H9 (cell line): Measurements from ENCODE around the gene CERCAM. TPM values are rescaled to one million over a fixed set of nuclear protein-coding genes. Genes with fewer than 3 reads are reported as not detected.
A peak's percentile ranks its signal among the peaks of the same experiment; 100 is the strongest.

ENCODE experiments used
- DNase-seq: peaks from one replicate; pipeline ENCODE4 v3.0.0-alpha.2; 2017
- H2AFZ ChIP-seq: one replicate; pipeline ENCODE4 v1.6.1; 2013; ENCODE audit warnings: mild to moderate bottlenecking, low read length, control low read depth, moderate library complexity
- H2AK5ac ChIP-seq: 2 replicates; pipeline ENCODE4 v1.6.1; 2013; ENCODE audit warnings: low read length, control low read depth, mixed read lengths; ENCODE audit not compliant: insufficient read length
- H2BK120ac ChIP-seq: one replicate; pipeline ENCODE4 v1.6.1; 2013; ENCODE audit warnings: low read depth, mild to moderate bottlenecking, low read length, control low read depth, inconsistent platforms; ENCODE audit not compliant: poor library complexity, severe bottlenecking
- H2BK12ac ChIP-seq: 2 replicates; pipeline ENCODE4 v1.6.1; 2013; ENCODE audit warnings: low read length, control low read depth, mixed read lengths, low read depth; ENCODE audit not compliant: insufficient read length
- H2BK15ac ChIP-seq: 2 replicates; pipeline ENCODE4 v1.6.1; 2013; ENCODE audit warnings: low read depth, low read length, control low read depth
- H2BK20ac ChIP-seq: one replicate; pipeline ENCODE4 v1.6.1; 2013; ENCODE audit warnings: low read depth, mild to moderate bottlenecking, low read length, control low read depth, inconsistent platforms; ENCODE audit not compliant: poor library complexity, severe bottlenecking
- H2BK5ac ChIP-seq: 2 replicates; pipeline ENCODE4 v1.6.1; 2013; ENCODE audit warnings: low read length, control low read depth, mixed read lengths; ENCODE audit not compliant: insufficient read length
- H3K14ac ChIP-seq: 2 replicates; pipeline ENCODE4 v1.6.1; 2013; ENCODE audit warnings: low read length, control low read depth; ENCODE audit not compliant: insufficient read depth
- H3K18ac ChIP-seq: 2 replicates; pipeline ENCODE4 v1.6.1; 2013; ENCODE audit warnings: low read depth, mild to moderate bottlenecking, mixed read lengths, low read length, control low read depth; ENCODE audit not compliant: insufficient read length
- H3K23ac ChIP-seq: 2 replicates; pipeline ENCODE4 v1.6.1; 2013; ENCODE audit warnings: low read length, control low read depth, mixed read lengths, low read depth; ENCODE audit not compliant: insufficient read length
- H3K23me2 ChIP-seq: 2 replicates; pipeline ENCODE4 v1.6.1; 2013; ENCODE audit warnings: low read depth, mild to moderate bottlenecking, mixed read lengths, low read length, control low read depth; ENCODE audit not compliant: insufficient read length, poor library complexity, severe bottlenecking
- H3K27ac ChIP-seq: 2 replicates; pipeline ENCODE4 v1.5.1; 2013; ENCODE audit warnings: low read length, control low read depth, mixed read lengths, low read depth; ENCODE audit not compliant: insufficient read length
- H3K27me3 ChIP-seq: 2 replicates; pipeline ENCODE4 v1.6.1; 2013; ENCODE audit warnings: low read length, control low read depth, inconsistent platforms; ENCODE audit not compliant: insufficient read depth
- H3K4ac ChIP-seq: 2 replicates; pipeline ENCODE4 v1.6.1; 2013; ENCODE audit warnings: low read depth, mild to moderate bottlenecking, control low read depth, inconsistent platforms, low read length, moderate library complexity
- H3K4me1 ChIP-seq: 2 replicates; pipeline ENCODE4 v1.6.1; 2013; ENCODE audit warnings: low read length, control low read depth, inconsistent platforms; ENCODE audit not compliant: insufficient read depth
- H3K4me2 ChIP-seq: 2 replicates; pipeline ENCODE4 v1.6.1; 2013; ENCODE audit warnings: low read length, control low read depth, mixed read lengths; ENCODE audit not compliant: insufficient read length, insufficient read depth
- H3K56ac ChIP-seq: 2 replicates; pipeline ENCODE4 v1.6.1; 2013; ENCODE audit warnings: low read depth, mild to moderate bottlenecking, mixed read lengths, low read length, control low read depth; ENCODE audit not compliant: insufficient read length
- H3K79me1 ChIP-seq: 2 replicates; pipeline ENCODE4 v1.6.1; 2013; ENCODE audit warnings: low read depth, mild to moderate bottlenecking, moderate library complexity, low read length, control low read depth, inconsistent platforms; ENCODE audit not compliant: insufficient read depth, poor library complexity, severe bottlenecking
- H3K79me2 ChIP-seq: 2 replicates; pipeline ENCODE4 v1.6.1; 2013; ENCODE audit warnings: low read length, control low read depth, inconsistent platforms; ENCODE audit not compliant: insufficient read depth
- H3K9ac ChIP-seq: 2 replicates; pipeline ENCODE4 v1.6.1; 2013; ENCODE audit warnings: low read length, control low read depth, mixed read lengths; ENCODE audit not compliant: insufficient read length; ENCODE audit errors: extremely low read depth
- H3K9me3 ChIP-seq: one replicate; pipeline ENCODE4 v1.6.1; 2013; ENCODE audit warnings: low read depth, low read length, inconsistent platforms; ENCODE audit not compliant: control insufficient read depth
- H3T11ph ChIP-seq: one replicate; pipeline ENCODE4 v1.6.1; 2013; ENCODE audit warnings: mild to moderate bottlenecking, low read length, control low read depth, inconsistent platforms
- H4K20me1 ChIP-seq: one replicate; pipeline ENCODE4 v1.6.1; 2013; ENCODE audit not compliant: control insufficient read depth, insufficient read length, insufficient read depth
- H4K5ac ChIP-seq: 2 replicates; pipeline ENCODE4 v1.6.1; 2013; ENCODE audit warnings: low read depth, mild to moderate bottlenecking, mixed read lengths, low read length, control low read depth; ENCODE audit not compliant: insufficient read length
- H4K8ac ChIP-seq: replicated peaks from 2 replicates; pipeline ENCODE4 v1.6.1; 2013; ENCODE audit warnings: low read length, control low read depth, mixed read lengths, low read depth; ENCODE audit not compliant: insufficient read length
- H4K91ac ChIP-seq: 2 replicates; pipeline ENCODE4 v1.6.1; 2013; ENCODE audit warnings: low read depth, mild to moderate bottlenecking, moderate library complexity, mixed read lengths, low read length, control low read depth; ENCODE audit not compliant: insufficient read length
- H3K27ac Mint-ChIP-seq, 3 experiments: 2 replicates in 2 of 3; 3 replicates in 1 of 3; pipeline ENCODE4 v1.8.0; 2020 to 2021; ENCODE audit warnings: mixed read lengths in 3 of 3, mild to moderate bottlenecking in 1 of 3, moderate library complexity in 1 of 3
- H3K27me3 Mint-ChIP-seq: 2 replicates; pipeline ENCODE4 v1.8.0; 2021; ENCODE audit warnings: low read depth, mild to moderate bottlenecking, moderate library complexity, mixed read lengths
- H3K36me3 Mint-ChIP-seq, 3 experiments: 2 replicates in 2 of 3; 3 replicates in 1 of 3; pipeline ENCODE4 v1.8.0; 2020 to 2021; ENCODE audit warnings: low read depth in 3 of 3, mixed read lengths in 3 of 3; ENCODE audit not compliant: insufficient read depth in 1 of 3
- H3K4me1 Mint-ChIP-seq, 2 experiments: 2 replicates each; pipeline ENCODE4 v1.8.0; 2020; ENCODE audit warnings: mixed read lengths in 2 of 2
- H3K4me3 Mint-ChIP-seq, 2 experiments: 2 replicates in 1 of 2; 3 replicates in 1 of 2; pipeline ENCODE4 v1.8.0; 2020 to 2021; ENCODE audit warnings: mild to moderate bottlenecking in 2 of 2, mixed read lengths in 2 of 2, moderate library complexity in 1 of 2
- H3K9me3 Mint-ChIP-seq, 2 experiments: 2 replicates in 1 of 2; 3 replicates in 1 of 2; pipeline ENCODE4 v1.8.0; 2020; ENCODE audit warnings: mild to moderate bottlenecking in 2 of 2, mixed read lengths in 2 of 2, moderate library complexity in 1 of 2
- CTCF ChIP-seq: fragments of 200-600 bp; sonication (generic); conservative IDR thresholded peaks from 3 replicates; pipeline ENCODE4 v1.8.0; 2021; ENCODE audit warnings: antibody characterized with exemption, mild to moderate bottlenecking
- WGBS: extraction: QIAGEN DNeasy Blood & Tissue Kit; methylation state at CpG from one replicate; pipeline ENCODE4 v1.1.7; 2013; ENCODE audit warnings: missing lambda C conversion rate, low lambda C conversion rate, mixed read lengths; ENCODE audit not compliant: insufficient read length; ENCODE audit errors: extremely low coverage; 5-methylcytosine and 5-hydroxymethylcytosine counted together
- total RNA-seq: library from RNA; stranded (reverse); gene quantifications from 2 replicates; pipeline ENCODE4 v1.2.1, GENCODE V29; 2021

The CERCAM gene
- total RNA-seq, 1 experiment from 2014 or later = 5.4 TPM

DNA sequence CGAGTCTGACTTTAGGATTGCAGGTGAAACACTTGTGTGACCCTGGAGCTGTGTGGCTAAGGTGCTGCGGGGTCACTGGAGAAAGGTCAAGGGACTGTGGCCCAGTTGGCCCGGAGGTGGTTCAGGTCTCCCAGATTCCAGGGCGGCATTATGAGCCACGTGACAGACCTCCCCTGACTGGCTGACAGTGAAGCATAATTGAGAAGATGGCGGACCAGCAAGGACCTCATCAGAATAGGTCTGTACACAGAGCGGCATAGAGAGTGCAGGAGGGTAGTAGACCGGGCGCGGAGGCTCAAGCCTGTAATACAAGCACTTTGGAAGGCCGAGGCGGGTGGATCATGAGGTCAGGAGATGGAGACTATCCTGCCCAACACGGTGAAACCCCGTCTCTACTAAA, 34.3 kb downstream of the CERCAM start:
- Histone ChIP-seq H3T11ph (no peak overlapping the region), H3K27ac (no peak overlapping the region), H2BK120ac (no peak overlapping the region), H3K23ac (no peak overlapping the region), H3K4ac (no peak overlapping the region), H4K8ac (no peak overlapping the region), H2AFZ (no peak overlapping the region), H3K18ac (no peak overlapping the region), H2AK5ac (no peak overlapping the region), H3K27me3 (peaks cover 16% of the 10 kb centered on the region; the same call in 1 of the 2 replicates), H3K9me3 (no peaks in the 10 kb centered on the region), H2BK15ac (no peak overlapping the region), H4K20me1 (no peaks in the 10 kb centered on the region), H4K91ac (no peak overlapping the region), H3K9ac (no peak overlapping the region), H3K4me2 (no peak overlapping the region), H3K79me1 (no peaks in the 10 kb centered on the region), H2BK12ac (no peak overlapping the region), H4K5ac (no peak overlapping the region), H2BK20ac (no peak overlapping the region), H3K56ac (no peak overlapping the region), H2BK5ac (no peak overlapping the region), H3K14ac (no peak overlapping the region), H3K79me2 (no peaks in the 10 kb centered on the region), H3K23me2 (peaks cover 12% of the 10 kb centered on the region), H3K4me1 (no peaks in the 10 kb centered on the region)
- WGBS = no CpG with 5 or more reads among the region's 14 CpGs
- Mint-ChIP-seq H3K4me1 (peaks cover 8 to 11% of the 10 kb centered on the region in 2 experiments), H3K4me3 (peak overlapping the region; percentile 78 to 81; a peak in 4 of 5 replicates), H3K27me3 (peaks cover 89% of the 10 kb centered on the region), H3K27ac (no peak overlapping the region; a peak in 1 of 7 replicates), H3K9me3 (peaks cover 0 to 3% of the 10 kb centered on the region in 2 experiments; a peak in 1 of 5 replicates), H3K36me3 (peaks cover 6 to 11% (median 9%) of the 10 kb centered on the region in 3 experiments; a peak in 5 of 7 replicates)
- DNase-seq = no peak
- no peak for TF ChIP-seq CTCF
